Activated CD8-positive, alpha-beta T cell treated with anti-CD3 and anti-CD28 coated beads for 36 hours (primary cell): Measurements from ENCODE around the gene RABL6. TPM values are rescaled to one million over a fixed set of nuclear protein-coding genes. Genes with fewer than 3 reads are reported as not detected.
"Not testable (repeated sequence)": the region's sequence is repeated elsewhere in the genome, so short reads cannot be mapped to it uniquely, and the experiment has no call there.

ENCODE experiments used
- ATAC-seq: fragments of 200-7000 bp; cut with Tn5 transposase; one replicate; pipeline ENCODE4 v1.10.0; 2021; ENCODE audit warnings: mild to moderate bottlenecking, moderate library complexity
- CTCF ChIA-PET: fragments of 350-600 bp; sonication (Branson Sonifier 250); formaldehyde crosslinking; loops from one replicate; lab custom pipeline; 2021; ENCODE audit warnings: antibody characterized with exemption; lab: Charles Lee
- POLR2A ChIA-PET: fragments of 350-600 bp; sonication (Branson Sonifier 250); formaldehyde crosslinking; loops from one replicate; lab custom pipeline; 2021; ENCODE audit warnings: antibody characterized with exemption; lab: Charles Lee
- DNase-seq: peaks from one replicate; pipeline ENCODE4 v3.0.0-alpha.2; 2020
- H3K27ac Mint-ChIP-seq: one replicate; pipeline ENCODE4 v1.8.0; 2021; ENCODE audit warnings: mild to moderate bottlenecking, mixed read lengths
- H3K27me3 Mint-ChIP-seq: one replicate; pipeline ENCODE4 v1.8.0; 2021; ENCODE audit warnings: mixed read lengths
- H3K36me3 Mint-ChIP-seq: one replicate; pipeline ENCODE4 v1.8.0; 2021; ENCODE audit warnings: low read depth, mixed read lengths
- H3K4me1 Mint-ChIP-seq: one replicate; pipeline ENCODE4 v1.8.0; 2021; ENCODE audit warnings: low read depth, mixed read lengths
- H3K4me3 Mint-ChIP-seq: one replicate; pipeline ENCODE4 v1.8.0; 2021; ENCODE audit warnings: mild to moderate bottlenecking, moderate library complexity, mixed read lengths
- H3K9me3 Mint-ChIP-seq: one replicate; pipeline ENCODE4 v1.8.0; 2021; ENCODE audit warnings: mixed read lengths
- intact Hi-C: fragments of 100-400 bp; cut with micrococcal nuclease; formaldehyde crosslinking; loops from one replicate; pipeline ENCODE4 v1.10.0; 2022
- total RNA-seq, 2 experiments: library from RNA; stranded (reverse); gene quantifications; one replicate each; pipeline ENCODE4 v1.2.3, GENCODE V29; 2021
- TF ChIP-seq, protein P1 (sequence below): fragments of 200-600 bp; IDR thresholded peaks from one replicate; pipeline ENCODE4 v1.8.0; 2022; ENCODE audit warnings: antibody characterized with exemption, mild to moderate bottlenecking

Gene RABL6
- total RNA-seq, 2 experiments from 2014 or later: 85.6 to 86.6 TPM

- ATAC-seq (no peak), DNase-seq (no peak)
- H3K4me3 Mint-ChIP-seq: no peak overlapping the region
- H3K36me3 Mint-ChIP-seq: peaks cover 2% of the 10 kb centered on the region
- intact Hi-C loops: no loop called here
- TF ChIP-seq, protein P1, sequence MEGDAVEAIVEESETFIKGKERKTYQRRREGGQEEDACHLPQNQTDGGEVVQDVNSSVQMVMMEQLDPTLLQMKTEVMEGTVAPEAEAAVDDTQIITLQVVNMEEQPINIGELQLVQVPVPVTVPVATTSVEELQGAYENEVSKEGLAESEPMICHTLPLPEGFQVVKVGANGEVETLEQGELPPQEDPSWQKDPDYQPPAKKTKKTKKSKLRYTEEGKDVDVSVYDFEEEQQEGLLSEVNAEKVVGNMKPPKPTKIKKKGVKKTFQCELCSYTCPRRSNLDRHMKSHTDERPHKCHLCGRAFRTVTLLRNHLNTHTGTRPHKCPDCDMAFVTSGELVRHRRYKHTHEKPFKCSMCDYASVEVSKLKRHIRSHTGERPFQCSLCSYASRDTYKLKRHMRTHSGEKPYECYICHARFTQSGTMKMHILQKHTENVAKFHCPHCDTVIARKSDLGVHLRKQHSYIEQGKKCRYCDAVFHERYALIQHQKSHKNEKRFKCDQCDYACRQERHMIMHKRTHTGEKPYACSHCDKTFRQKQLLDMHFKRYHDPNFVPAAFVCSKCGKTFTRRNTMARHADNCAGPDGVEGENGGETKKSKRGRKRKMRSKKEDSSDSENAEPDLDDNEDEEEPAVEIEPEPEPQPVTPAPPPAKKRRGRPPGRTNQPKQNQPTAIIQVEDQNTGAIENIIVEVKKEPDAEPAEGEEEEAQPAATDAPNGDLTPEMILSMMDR: no peak
- ChIA-PET CTCF (no interaction called here), POLR2A (no interaction called here)
- no peaks in the 10 kb centered on the region for H3K27me3 Mint-ChIP-seq
- peaks cover 3% of the 10 kb centered on the region for H3K4me1 Mint-ChIP-seq
- H3K9me3 Mint-ChIP-seq: no peaks in the 10 kb centered on the region
- no peak overlapping the region for H3K27ac Mint-ChIP-seq
Observed at GRCh38 chr9:136835932-136836904, 28.5 kb downstream of the RABL6 start.

DNA sequence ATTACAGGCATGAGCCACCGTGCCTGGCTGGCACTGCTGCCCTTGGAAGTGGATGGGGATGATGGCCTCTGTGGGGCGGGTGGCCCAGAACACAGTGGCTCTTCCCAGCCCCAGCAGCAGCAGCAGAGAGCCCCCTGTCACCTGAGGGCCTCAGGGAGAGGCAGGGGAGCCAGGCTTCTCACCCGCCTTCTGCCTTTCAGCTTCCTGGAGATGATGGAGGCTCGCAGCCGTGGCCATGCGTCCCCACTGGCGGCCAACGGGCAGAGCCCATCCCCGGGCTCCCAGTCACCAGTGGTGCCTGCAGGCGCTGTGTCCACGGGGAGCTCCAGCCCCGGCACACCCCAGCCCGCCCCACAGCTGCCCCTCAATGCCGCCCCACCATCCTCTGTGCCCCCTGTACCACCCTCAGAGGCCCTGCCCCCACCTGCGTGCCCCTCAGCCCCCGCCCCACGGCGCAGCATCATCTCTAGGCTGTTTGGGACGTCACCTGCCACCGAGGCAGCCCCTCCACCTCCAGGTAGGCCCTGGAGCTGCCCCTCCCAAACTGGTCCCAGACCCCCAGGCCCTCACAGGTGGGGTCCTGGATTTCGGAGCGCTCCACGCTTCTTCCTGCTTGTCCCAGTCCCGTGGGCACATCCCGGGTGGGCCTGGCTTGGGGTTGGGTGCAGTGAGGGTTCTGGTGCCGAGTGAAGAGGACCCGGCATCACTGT lies 29.6 kb downstream of the RABL6 start:
- DNase-seq: no peak
- POLR2A ChIA-PET: no interaction called here
- Mint-ChIP-seq H3K27ac (no peak overlapping the region), H3K4me3 (no peak overlapping the region), H3K36me3 (peaks cover 2% of the 10 kb centered on the region), H3K9me3 (no peaks in the 10 kb centered on the region), H3K4me1 (peaks cover 5% of the 10 kb centered on the region), H3K27me3 (no peaks in the 10 kb centered on the region)
- intact Hi-C loops: no loop called here
- CTCF ChIA-PET: no interaction called here
- no peak for ATAC-seq
- TF ChIP-seq, protein P1: no peak

GRCh38 chr9:136837856-136838277 lies 30.1 kb downstream of the RABL6 start:
- POLR2A ChIA-PET: interaction anchor here (1.1 to 1.6 kb wide), 2 partner anchors 15 to 51 kb away, joined by 3 read pairs; no protein-coding TSS in a partner anchor
- intact Hi-C loops, H3K36me3 Mint-ChIP-seq, H3K27me3 Mint-ChIP-seq, H3K9me3 Mint-ChIP-seq, CTCF ChIA-PET, H3K4me3 Mint-ChIP-seq, H3K27ac Mint-ChIP-seq, ATAC-seq, H3K4me1 Mint-ChIP-seq, DNase-seq: not testable (repeated sequence)

DNA sequence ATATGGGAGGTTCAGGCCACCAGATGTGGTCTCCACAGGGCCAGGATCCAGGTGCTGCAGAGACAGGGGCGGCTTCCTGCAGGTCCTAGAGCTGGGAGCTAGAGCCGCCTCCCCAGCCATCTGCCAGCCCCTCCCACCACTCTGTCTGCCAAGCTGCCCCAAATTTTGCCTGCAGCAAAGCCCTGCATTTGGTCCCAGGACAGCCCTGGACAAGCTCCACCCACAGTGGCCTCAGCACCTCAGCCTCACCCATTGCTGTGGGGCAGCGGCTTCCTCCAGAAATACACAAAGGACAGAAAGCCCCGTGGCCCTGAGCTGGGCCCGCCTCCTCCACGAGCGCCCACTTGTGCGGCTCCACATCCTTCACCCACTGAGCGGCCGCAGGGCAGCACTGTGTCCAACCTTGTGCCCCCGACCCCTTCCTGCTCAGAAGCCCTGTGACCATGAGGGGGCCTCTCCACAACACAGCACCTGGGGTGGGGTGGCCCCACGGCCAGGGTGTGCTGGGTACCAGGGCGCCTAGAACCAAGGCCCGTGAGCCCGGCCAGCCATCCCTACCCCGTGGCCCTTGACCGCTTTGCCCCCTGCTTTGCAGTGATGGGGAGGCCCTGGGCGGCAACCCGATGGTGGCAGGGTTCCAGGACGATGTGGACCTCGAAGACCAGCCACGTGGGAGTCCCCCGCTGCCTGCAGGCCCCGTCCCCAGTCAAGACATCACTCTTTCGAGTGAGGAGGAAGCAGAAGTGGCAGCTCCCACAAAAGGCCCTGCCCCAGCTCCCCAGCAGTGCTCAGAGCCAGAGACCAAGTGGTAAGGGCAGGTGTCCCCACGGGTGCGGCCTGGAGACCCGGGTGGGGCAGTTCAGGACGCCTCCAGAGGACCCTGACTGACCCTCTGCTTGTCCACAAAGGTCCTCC lies 30.8 kb downstream of the RABL6 start:
- no peaks in the 10 kb centered on the region for H3K27me3 Mint-ChIP-seq
- H3K9me3 Mint-ChIP-seq: no peaks in the 10 kb centered on the region
- H3K27ac Mint-ChIP-seq: no peak overlapping the region
- TF ChIP-seq, protein P1: no peak
- H3K4me3 Mint-ChIP-seq: no peak overlapping the region
- ChIA-PET POLR2A (interaction anchor here (1.1 to 1.6 kb wide), 2 partner anchors 16 to 51 kb away, joined by 3 read pairs; no protein-coding TSS in a partner anchor), CTCF (no interaction called here)
- peaks cover 2% of the 10 kb centered on the region for H3K36me3 Mint-ChIP-seq
- DNase-seq (no peak), ATAC-seq (no peak)
- intact Hi-C loops: no loop called here
- H3K4me1 Mint-ChIP-seq: peaks cover 10% of the 10 kb centered on the region
